A673 (cell line): ENCODE measurements around the gene NHERF2.

Source experiments
- CTCF ChIP-seq: fragments of 300-800, 200-600 bp; sonication (generic); conservative IDR thresholded peaks from 2 replicates; pipeline ENCODE4 v1.5.1; 2017; ENCODE audit warnings: low read depth, mild to moderate bottlenecking, antibody characterized with exemption, low read length, moderate library complexity, mixed read lengths
- EZH2 ChIP-seq: fragments of 200-600 bp; sonication (generic); IDR thresholded peaks from 2 replicates; pipeline ENCODE4 v1.6.1; 2017; ENCODE audit warnings: borderline replicate concordance, low read depth, mild to moderate bottlenecking, mixed read lengths, antibody characterized with exemption, low read length; ENCODE audit not compliant: poor library complexity, severe bottlenecking

- no peak for TF ChIP-seq CTCF
- TF ChIP-seq EZH2: no peak
Observed at GRCh38 chr16:2079991-2080390, 53.3 kb downstream of the NHERF2 start.
